IPS-15b (cell line): ENCODE measurements around the gene HEPHL1.
"Not testable (repeated sequence)": the region's sequence is repeated elsewhere in the genome, so short reads cannot be mapped to it uniquely, and the experiment has no call there.

Source experiments
- H3K27me3 ChIP-seq: one replicate; pipeline ENCODE4 v1.6.1; 2013; ENCODE audit warnings: low read length; ENCODE audit not compliant: control insufficient read depth, insufficient read depth
- H3K36me3 ChIP-seq: one replicate; pipeline ENCODE4 v1.6.1; 2013; ENCODE audit warnings: low read length; ENCODE audit not compliant: control insufficient read depth, insufficient read depth
- H3K4me1 ChIP-seq: one replicate; pipeline ENCODE4 v1.6.1; 2013; ENCODE audit warnings: mild to moderate bottlenecking, low read length; ENCODE audit not compliant: control insufficient read depth, insufficient read depth
- H3K4me3 ChIP-seq: one replicate; pipeline ENCODE4 v1.5.1; 2013; ENCODE audit warnings: low read depth, low read length
- H3K9ac ChIP-seq: one replicate; pipeline ENCODE4 v1.6.1; 2013; ENCODE audit warnings: low read depth, mild to moderate bottlenecking, low read length
- H3K9me3 ChIP-seq: one replicate; pipeline ENCODE4 v1.6.1; 2013; ENCODE audit warnings: mild to moderate bottlenecking, low read length; ENCODE audit not compliant: control insufficient read depth, insufficient read depth

HEPHL1 gene, protein sequence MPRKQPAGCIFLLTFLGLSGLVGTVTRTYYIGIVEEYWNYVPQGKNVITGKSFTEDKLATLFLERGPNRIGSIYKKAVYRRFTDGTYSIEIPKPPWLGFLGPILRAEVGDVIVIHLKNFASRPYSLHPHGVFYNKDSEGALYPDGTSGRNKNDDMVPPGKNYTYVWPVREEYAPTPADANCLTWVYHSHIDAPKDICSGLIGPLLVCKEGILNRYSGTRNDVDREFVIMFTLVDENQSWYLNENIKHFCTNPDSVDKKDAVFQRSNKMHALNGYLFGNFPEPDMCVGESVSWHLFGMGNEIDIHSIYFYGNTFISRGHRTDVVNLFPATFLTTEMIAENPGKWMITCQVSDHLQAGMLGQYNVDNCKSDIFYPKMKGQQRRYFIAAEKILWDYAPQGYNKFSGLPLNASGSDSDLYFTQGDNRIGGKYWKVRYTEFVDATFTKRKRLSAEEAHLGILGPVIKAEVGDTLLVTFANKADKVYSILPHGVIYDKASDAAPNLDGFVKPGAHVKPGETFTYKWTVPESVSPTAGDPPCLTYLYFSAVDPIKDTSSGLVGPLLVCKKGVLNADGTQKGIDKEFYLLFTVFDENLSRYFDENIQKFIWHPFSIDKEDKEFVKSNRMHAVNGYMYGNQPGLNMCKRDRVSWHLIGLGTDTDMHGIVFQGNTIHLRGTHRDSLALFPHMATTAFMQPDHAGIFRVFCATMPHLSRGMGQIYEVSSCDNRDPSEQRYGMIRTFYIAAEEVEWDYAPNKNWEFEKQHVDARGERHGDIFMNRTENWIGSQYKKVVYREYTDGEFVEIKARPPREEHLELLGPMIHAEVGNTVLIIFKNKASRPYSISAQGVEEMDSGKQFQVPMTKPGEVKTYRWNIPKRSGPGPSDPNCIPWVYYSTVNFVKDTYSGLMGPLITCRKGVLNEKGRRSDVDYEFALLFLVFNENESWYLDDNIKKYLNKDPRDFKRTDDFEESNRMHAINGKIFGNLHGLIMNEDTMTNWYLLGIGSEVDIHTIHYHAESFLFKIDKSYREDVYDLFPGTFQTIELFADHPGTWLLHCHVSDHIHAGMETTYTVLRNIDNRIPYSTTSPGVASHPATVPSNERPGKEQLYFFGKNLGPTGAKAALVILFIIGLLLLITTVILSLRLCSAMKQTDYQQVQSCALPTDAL

DNA sequence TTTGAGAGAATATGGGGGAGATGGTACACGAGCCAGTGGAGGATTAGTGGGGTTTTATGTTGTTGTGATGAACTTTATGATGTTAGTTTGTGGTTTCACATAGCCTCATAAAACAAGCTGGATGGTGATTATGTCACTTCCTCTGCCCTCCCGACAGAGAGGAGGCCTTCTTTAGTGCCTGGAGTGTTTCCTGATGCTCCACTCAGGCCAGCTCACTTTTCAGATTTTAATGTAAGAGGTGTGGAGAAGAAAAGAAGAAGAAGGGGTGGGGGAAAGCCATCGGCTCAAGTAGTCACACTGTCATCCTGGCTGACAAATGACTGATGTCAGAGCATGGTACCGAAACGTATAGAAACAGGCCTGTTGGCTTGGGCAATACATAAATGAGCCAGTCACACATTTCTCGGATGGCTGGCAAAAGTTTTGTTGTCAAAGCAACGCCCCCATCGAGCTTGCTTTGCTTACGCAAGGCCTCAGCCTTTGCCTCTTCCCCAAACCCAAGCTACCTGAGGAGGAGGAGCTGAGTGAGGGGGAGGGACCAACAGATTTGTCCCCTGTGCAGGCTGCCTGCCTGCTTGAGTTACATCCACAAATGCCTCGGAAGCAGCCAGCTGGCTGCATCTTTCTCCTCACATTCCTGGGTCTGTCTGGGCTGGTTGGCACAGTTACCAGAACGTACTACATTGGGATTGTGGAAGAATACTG lies at the start of gene HEPHL1:
HEPHL1 (plus strand) TSS at position 578 of the 705 bp plus-strand sequence; CDS start at position 593, 15 bp downstream.
- H3K9ac ChIP-seq = no peak within 1 kb of the TSS
- H3K9me3 ChIP-seq = no peaks in the 10 kb centered on the region
- H3K4me3 ChIP-seq = no peak within 1 kb of the TSS
- no peaks in the 10 kb centered on the region for H3K27me3 ChIP-seq
- H3K4me1 ChIP-seq = no peaks in the 10 kb centered on the region
- H3K36me3 ChIP-seq = no peaks in the 10 kb centered on the region

DNA sequence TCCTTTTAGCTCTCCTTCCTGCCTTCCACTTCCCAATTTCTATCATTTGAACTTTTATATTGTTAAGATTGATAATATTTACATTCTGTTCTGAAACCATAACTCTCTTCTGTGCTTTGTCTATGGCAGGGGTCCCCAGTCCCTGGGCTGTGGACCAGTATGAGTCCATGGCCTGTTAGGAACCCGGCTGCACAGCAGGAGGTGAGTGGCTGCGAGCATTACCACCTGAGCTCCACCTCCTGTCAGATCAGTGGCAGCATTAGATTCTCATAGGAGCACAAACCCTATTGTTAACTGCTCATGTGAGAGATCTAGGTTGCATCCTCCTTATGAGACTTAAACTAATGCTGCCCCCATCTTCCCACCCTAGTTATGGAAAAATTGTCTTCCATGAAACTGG lies 48.4 kb upstream of the HEPHL1 start:
- no peaks in the 10 kb centered on the region for H3K4me1 ChIP-seq
- no peaks in the 10 kb centered on the region for H3K36me3 ChIP-seq
- no peaks in the 10 kb centered on the region for H3K27me3 ChIP-seq
- no peak overlapping the region for H3K4me3 ChIP-seq
- no peak overlapping the region for H3K9ac ChIP-seq
- H3K9me3 ChIP-seq = peaks cover 5% of the 10 kb centered on the region

DNA sequence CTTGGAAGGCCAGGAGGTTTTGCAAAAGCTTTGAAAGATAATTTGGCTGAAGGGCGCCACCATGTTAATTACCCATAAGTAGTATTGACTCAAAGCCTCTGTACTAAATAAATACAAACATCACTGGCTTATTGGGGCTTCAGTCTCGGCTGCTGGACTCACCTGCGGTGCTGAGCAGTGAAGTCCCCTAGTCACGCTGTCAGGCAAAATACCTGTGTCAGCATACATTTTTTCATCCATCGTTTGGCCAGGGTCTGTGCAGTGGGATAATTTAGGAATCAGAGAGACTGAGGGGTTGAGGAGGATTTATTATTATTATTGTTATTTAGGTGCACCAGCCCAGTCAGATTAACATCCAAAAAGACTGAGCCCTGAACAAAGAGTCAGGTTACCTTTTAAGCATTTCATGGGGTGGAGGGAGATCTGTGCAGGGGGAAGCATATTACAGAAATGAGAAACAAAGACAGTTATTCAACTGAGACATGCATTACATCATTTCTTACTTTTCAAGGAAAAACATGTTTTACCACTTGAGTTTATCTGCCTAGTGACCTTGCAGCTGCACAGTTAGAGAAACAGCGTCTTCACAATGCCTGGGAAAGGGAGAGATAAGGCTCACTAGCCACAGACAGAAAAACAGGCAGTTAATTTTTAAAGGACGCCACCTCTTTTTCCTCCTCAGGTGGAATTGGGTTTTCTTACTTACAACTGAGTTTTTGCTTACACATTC lies 47.7 kb upstream of the HEPHL1 start:
- H3K9me3 ChIP-seq, H3K4me1 ChIP-seq, H3K9ac ChIP-seq, H3K27me3 ChIP-seq, H3K4me3 ChIP-seq, H3K36me3 ChIP-seq: not testable (repeated sequence)

DNA sequence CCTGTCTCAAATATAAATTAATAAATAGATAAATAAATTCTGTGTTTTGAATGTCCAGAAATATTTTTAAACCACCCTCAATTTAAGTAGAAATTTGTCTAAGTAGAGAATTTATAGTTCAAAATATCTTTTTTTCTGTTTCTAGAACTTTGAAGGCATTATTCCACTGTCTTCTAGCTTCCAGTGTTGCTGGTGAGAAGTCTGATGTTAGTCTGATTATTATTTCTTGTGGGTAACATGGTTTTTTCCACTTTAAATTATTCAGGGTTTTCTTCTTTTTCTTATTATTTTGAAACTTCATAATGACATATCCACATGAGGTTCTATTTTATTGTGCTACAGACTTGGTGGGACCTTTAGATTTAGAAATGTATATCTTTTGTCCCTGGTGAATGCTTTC lies 46.4 kb upstream of the HEPHL1 start:
- Histone ChIP-seq H3K4me1 (no peaks in the 10 kb centered on the region), H3K9me3 (peaks cover 5% of the 10 kb centered on the region), H3K27me3 (no peaks in the 10 kb centered on the region), H3K36me3 (no peaks in the 10 kb centered on the region), H3K4me3 (no peak overlapping the region), H3K9ac (no peak overlapping the region)

DNA sequence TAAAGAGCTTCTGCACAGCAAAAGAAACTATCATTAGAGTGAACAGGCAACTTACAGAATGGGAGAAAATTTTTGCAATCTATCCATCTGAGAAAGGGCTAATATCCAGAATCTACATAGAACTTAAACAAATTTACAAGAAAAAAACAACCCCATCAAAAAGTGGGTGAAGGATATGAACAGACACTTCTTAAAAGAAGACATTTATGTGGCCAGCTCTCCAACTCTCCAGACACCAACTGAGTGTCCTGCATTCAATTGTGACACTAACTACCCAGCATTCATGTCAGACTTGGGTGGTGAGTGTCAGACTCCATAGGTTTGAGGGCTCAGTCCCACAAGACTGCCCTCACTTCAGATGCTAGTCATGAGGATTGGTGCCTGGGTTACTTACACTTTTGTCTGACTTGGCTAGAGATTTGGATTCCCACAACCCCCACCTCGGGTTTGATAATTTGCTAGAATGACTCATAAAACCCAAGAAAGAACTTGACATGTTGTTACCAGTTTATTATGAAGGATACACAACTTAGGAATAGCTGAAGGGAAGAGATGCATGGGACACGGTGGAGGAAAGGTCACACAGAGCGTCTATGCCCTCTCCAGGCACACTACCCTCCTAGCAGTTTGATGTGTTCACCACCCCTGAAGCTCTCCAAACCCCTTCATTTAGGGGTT lies 44.4 kb upstream of the HEPHL1 start:
- H3K36me3 ChIP-seq, H3K4me3 ChIP-seq, H3K4me1 ChIP-seq, H3K9me3 ChIP-seq, H3K27me3 ChIP-seq, H3K9ac ChIP-seq: not testable (repeated sequence)

DNA sequence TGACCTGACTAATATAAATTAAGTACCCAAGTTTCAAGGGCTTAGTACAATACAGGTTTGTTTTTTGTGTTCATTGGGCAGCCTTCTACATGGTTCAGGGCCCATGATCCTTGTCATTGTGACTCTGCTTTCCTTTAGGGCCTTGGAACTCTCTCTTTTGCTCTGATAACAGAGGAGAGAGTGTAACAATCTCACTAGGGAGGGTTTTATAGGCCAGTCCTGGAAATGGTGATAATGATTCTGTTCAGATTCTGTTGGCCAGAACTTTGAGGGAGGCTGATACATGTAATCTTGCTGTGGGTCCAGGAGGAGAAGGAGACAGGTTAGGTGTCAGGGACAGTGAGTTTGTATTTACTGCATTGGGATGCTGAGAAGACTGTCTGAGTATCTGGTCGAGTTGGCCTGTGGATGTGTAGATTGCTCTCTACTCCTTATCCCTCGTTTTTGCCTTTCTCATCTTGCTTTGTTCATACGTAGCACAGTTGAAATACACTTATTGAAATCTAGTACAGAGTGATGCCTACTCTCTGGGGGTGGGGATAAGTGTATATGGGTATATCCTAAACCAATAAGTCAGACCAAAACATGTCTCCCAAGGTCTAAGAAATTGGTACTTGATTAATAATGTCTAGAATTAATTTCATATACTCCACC lies 37.5 kb upstream of the HEPHL1 start:
- Histone ChIP-seq H3K4me1 (no peaks in the 10 kb centered on the region), H3K9me3 (no peaks in the 10 kb centered on the region), H3K27me3 (no peaks in the 10 kb centered on the region), H3K4me3 (no peak overlapping the region), H3K9ac (no peak overlapping the region), H3K36me3 (no peaks in the 10 kb centered on the region)

DNA sequence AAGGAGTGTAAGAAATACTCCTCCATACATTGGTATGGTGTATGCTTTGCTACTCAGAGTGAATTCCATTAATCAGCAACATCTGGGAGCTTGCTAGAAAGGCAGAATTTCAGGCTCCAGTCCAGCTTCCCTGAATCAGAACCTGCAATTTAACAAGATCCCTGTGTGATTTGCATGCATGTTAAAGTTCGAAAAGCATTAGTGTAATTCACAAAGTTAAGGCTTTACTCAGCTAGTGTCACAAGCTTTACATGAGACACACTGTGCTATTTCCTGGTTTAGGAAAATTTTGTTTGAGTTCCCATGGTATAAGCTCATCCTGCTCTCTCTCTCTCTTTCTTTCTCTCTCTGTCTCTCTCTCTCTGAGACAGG lies 37.0 kb upstream of the HEPHL1 start:
- Histone ChIP-seq H3K9me3 (no peaks in the 10 kb centered on the region), H3K9ac (no peak overlapping the region), H3K4me1 (no peaks in the 10 kb centered on the region), H3K27me3 (no peaks in the 10 kb centered on the region), H3K4me3 (no peak overlapping the region), H3K36me3 (no peaks in the 10 kb centered on the region)

DNA sequence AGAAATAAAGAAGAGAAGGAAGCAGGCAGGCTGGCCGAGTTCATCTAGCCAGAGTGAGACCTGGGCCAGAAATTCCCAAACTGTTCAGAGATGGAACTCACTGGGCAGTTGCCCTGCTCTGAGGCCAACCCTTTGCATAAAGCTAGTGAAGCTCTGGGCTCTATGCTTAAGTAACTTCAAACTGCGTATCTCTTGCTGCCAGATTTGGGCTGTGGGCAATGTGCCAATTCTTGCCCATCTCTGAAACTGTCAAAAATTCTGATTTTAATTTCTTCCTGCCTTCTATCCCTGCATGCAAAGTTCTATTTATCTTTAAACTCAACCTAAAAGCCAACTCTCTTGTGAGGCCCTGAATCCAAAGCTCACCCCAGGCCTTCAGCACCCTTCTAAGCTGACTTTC lies 36.2 kb upstream of the HEPHL1 start:
- no peaks in the 10 kb centered on the region for H3K27me3 ChIP-seq
- H3K9ac ChIP-seq = no peak overlapping the region

DNA sequence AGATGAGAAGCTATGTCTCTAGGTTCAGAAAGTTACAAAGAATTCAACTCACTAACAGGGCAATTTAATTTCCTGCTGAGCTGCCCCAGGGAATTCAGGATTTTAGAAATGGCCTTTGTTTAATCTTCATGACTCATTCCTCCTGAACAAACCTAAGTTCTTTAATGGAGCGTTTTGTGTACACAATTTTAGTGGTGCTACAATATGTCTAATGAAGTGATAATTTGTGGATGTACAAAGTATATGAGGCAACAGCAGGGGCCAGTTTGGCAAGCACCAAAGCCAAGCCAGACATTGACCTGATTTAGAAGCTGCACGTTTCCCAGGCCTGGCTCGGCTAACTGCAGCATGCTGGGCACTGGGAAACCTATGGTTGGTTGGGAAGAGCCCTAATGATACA lies 34.4 kb upstream of the HEPHL1 start:
- no peaks in the 10 kb centered on the region for H3K27me3 ChIP-seq
- H3K36me3 ChIP-seq = no peaks in the 10 kb centered on the region
- H3K4me3 ChIP-seq = no peak overlapping the region
- no peaks in the 10 kb centered on the region for H3K9me3 ChIP-seq
- no peaks in the 10 kb centered on the region for H3K4me1 ChIP-seq
- H3K9ac ChIP-seq = no peak overlapping the region

More for the DNA sequence above, 36.2 kb upstream of the HEPHL1 start:
- Histone ChIP-seq H3K4me3 (no peak overlapping the region), H3K9me3 (no peaks in the 10 kb centered on the region), H3K36me3 (no peaks in the 10 kb centered on the region), H3K4me1 (no peaks in the 10 kb centered on the region)

DNA sequence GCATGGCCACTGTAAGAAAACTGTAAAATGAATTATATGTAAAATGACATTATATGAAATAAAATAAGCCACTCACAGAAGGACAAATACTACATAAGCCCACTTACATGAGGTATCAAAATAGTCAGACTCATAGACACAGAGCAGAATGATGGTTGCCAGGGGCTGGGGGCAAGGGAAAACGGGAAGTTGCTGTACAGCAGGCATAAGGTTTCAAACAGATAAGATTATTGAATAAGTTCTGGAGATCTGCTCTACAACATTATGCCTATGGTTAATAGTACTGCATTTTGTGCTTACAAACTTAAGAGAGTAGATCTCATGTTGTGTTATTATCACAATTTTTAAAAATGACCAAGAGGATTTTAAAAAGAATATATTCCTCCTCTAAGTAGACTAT lies 32.7 kb upstream of the HEPHL1 start:
- no peaks in the 10 kb centered on the region for H3K4me1 ChIP-seq
- H3K9me3 ChIP-seq = no peaks in the 10 kb centered on the region
- no peaks in the 10 kb centered on the region for H3K36me3 ChIP-seq
- no peak overlapping the region for H3K4me3 ChIP-seq
- H3K27me3 ChIP-seq = no peaks in the 10 kb centered on the region
- H3K9ac ChIP-seq = no peak overlapping the region
